NCI-H2107 treated with DMSO at 0.1 percent for 48 hours (cell line): Measurements from ENCODE around the gene CPNE2.

ENCODE experiments used
- DNase-seq: peaks from one replicate; lab custom pipeline; 2025; ENCODE audit not compliant: unreplicated experiment; lab: John Stamatoyannopoulos, UW

The CPNE2 gene

DNA sequence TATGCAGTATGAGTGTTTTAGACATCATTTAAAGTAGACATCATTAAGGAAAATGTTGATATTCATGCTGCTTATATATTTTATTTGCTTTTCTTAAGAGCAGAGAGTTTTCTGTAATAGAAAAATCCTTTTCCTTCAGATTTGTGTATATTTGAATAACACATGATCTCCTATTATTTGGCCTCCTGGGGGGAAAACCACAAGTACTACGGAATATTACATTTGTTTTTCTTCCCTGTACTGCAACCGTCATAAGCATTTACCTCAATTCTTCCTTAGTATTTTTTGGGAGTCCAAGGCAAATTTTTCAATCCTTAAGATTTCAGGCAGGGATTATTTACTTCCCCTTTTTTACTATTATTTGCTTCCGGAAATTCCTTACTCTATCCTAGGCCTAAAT, 99.8 kb downstream of the CPNE2 start:
- no peak for DNase-seq

- DNase-seq: no peak
These were observed 100.5 kb downstream of the CPNE2 start for GRCh38 chr16:57192720-57193486.

GRCh38 chr16:57194512-57194911, 102.1 kb downstream of the CPNE2 start:
- DNase-seq: no peak

DNA sequence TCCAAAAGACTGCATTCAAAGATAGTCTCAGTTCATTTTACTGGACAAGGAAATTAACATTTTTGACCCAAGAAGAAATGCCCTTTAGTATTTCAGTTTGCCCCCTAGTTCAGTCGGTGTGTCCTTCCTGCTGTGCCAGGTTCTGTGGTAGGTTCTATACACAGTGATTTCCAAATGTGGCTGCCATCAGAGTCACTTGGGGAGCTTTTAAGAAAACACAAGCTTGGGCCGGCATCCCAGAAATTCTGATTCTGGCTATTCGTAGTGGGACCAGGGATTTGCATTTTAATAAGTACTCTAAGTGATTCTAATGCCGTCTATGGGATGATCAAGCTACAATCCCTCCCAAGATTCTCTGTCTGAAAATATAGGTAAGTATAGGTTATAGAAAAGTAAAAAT, 103.9 kb downstream of the CPNE2 start:
- no peak for DNase-seq

DNA sequence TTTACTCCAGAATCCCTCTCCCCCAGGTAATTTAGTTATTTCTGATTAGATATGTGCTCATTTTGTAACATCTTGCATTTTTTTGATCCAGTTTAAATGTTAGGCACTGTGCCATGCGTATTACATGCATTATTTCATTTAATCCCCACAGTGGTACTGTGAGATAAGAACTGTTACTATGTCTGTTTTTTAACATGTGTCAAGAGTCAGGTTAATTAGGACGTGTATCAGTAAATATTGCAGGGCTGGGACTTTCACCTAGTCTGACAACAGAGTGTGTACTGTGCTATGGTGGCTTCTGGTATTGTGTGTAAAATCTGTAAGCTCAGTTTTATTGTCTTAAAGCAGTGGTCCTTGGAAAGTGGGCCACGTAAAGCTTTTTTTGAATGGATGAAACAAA, 104.4 kb downstream of the CPNE2 start:
- no peak for DNase-seq
